LNCAP (cell line): ENCODE measurements around the gene THUMPD2.

Experiments
- TF ChIP-seq, protein P1 (sequence below): fragments of 450-650 bp; IDR thresholded peaks from 2 replicates; pipeline ENCODE4 v1.5.1; 2017; ENCODE audit warnings: mild to moderate bottlenecking

Gene THUMPD2

DNA sequence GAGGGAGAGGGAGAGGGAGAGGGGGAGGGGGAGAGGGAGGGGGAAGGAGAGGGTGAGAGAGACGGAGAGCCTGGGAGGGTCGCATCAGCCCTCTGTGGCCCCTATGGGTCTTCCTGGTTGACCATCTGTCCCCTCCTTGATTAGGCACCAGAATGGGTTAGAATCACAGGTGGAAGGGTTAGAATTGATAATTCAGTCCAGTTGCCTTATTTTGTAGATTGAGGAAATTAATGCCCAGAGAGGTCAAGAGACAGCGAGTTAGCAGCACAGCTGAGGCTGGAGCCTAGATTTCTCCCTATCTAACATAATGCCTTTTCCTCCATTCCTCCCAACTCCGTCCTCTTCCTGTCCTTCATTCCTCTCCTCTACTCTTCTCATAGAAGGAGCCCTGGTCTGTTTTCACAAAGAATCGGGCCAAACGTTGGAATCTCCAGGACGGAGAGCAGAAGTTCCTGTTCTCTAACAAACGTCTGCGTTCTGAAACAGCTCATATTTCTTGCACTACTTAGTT is 338 bp upstream of the THUMPD2 start:
- TF ChIP-seq, protein P1, sequence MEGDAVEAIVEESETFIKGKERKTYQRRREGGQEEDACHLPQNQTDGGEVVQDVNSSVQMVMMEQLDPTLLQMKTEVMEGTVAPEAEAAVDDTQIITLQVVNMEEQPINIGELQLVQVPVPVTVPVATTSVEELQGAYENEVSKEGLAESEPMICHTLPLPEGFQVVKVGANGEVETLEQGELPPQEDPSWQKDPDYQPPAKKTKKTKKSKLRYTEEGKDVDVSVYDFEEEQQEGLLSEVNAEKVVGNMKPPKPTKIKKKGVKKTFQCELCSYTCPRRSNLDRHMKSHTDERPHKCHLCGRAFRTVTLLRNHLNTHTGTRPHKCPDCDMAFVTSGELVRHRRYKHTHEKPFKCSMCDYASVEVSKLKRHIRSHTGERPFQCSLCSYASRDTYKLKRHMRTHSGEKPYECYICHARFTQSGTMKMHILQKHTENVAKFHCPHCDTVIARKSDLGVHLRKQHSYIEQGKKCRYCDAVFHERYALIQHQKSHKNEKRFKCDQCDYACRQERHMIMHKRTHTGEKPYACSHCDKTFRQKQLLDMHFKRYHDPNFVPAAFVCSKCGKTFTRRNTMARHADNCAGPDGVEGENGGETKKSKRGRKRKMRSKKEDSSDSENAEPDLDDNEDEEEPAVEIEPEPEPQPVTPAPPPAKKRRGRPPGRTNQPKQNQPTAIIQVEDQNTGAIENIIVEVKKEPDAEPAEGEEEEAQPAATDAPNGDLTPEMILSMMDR, result no peak

DNA sequence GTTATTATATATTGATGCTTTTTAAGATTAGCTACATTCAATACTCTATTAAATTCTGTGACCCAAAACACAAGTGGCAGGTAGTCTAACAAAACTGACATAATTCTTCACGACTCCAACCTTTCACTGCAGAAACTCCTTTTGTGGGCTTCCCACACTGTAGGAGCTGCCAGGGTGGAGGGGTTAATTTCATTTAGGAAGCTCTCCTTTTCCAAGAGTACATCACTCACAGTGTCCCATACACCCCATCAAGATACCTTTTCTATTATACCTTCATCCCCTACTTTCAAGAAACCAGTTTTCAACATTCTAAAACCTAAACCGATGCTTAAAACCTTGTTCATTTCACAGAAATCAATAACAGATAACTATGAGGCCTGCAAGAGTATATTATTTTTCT is 825 bp downstream of the THUMPD2 start:
- TF ChIP-seq, protein P1, result no peak

DNA sequence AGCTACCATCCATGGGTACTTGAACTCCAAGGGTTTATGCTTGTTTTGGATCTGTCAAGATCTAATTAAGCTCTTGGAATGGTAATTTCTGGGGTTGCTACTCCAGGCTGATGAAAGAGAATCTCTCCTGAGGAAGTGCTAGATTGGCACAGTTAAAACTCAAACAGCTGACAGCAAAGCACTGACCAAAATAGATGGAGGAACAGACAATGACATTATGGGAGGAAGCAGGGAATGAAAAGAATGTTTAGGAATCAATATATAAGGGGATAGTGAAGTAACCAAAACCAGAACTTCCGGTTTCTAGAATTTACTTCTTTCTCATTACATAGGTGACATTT is 6.3 kb downstream of the THUMPD2 start:
- TF ChIP-seq, protein P1, result no peak

GRCh38 chr2:39772086-39772811 is 6.8 kb downstream of the THUMPD2 start:
- TF ChIP-seq, protein P1, result no peak

DNA sequence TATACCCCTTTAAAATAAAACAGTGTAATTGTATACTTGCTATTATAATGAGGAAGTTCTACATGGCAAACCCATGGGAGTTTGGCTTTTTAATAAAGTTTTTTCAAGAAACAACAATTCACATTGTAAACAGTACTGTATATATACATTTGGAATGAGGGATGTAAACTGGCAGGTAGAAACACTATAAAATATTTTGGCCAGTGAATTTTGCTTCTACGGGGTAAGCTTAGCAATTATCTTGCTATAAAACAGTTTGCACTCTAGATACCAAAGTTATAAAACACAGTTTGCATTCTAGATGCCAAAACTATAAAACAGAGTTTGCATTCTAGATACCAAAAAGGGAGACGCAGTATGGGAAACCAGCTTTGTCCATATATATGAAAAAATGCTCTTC is 16.6 kb downstream of the THUMPD2 start:
- TF ChIP-seq, protein P1, result no peak

GRCh38 chr2:39757156-39757555 is 21.9 kb downstream of the THUMPD2 start:
- TF ChIP-seq, protein P1, result no peak

DNA sequence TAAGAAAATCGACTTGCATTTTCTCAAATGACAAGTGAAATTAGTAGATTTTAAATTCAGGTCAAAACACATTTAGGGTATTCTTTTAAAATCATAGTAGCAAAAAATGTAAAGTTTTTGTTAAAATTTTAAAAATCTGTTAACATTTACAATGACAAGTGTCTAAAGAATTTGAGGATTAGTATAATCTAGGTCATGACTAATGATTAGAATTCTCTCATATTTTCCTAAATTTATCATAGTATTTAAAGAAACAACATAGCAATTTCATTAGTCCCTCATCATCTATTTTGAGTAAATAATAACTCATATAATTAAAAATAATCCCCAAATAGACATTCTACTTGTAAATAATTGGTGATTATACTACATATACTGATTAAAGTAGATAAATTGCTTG is 23.6 kb downstream of the THUMPD2 start:
- TF ChIP-seq, protein P1, result no peak
